AML-193 (cell line): Measurements from ENCODE around the gene PPIG.
A peak's percentile ranks its signal among the peaks of the same experiment; 100 is the strongest.
"Not testable (repeated sequence)": the region's sequence is repeated elsewhere in the genome, so short reads cannot be mapped to it uniquely, and the experiment has no call there.

Experiments
- DNase-seq, 2 experiments: peaks; one replicate each; lab custom pipeline; 2025; lab: John Stamatoyannopoulos, UW

The PPIG gene

GRCh38 chr2:169596546-169596945 is 12.4 kb downstream of the PPIG start:
- not testable (repeated sequence) for DNase-seq

GRCh38 chr2:169598982-169599381 is 14.8 kb downstream of the PPIG start:
- no peak for DNase-seq

- no peak for DNase-seq
Measured at GRCh38 chr2:169599568-169599967, 15.4 kb downstream of the PPIG start.

DNA sequence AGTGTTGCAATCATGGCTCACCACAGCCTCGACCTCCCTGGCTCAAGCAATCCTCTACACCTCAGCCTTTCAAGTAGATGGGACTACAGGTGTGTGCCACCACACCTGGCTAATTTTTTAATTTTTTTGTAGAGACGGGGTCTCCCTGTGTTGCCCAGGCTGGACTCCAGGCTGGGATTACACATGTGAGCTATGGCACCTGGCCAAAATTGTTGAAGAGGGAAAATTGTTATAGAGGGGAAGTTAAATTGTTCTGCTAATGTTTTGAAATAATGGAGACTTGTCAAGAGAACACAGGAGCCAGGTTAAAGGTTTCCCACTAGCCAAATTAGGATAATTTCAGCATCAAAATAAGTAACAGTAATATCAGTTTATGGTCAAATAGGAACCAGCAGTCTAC is 25.1 kb downstream of the PPIG start:
- DNase-seq = no peak

DNA sequence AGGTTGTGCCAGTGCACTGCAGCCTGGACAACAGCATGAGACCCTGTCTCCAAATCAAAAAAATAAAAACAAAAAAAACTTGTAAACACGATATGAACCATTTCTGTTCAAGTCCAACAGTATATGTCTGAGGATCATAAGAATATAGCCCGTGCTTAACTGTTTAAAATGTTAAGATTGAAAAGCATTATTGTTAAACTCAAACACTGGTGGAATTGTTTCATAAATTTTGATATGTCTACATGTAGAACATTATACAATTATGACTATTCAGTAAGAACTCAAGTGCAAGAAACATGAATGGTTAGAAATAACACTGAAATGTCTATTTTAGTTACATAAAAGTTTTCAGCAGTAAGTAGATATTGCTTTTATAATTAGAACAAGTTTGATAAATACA is 29.7 kb downstream of the PPIG start:
- no peak for DNase-seq

DNA sequence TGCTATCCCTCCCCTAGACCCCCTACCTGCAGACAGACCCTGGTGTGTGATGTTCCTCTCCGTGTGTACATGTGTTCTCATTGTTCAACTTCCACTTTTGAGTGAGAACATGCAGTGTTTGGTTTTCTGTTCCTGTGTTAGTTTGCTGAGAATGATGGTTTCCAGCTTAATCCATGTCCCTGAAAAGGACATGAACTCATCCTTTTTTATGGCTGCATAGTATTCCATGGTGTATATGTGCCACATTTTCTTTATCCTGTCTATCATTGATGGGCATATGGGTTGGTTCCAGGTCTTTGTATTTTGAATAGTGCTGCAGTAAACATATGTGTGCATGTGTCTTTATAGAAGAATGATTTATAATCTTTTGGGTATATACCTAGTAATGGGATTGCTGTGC is 31.8 kb downstream of the PPIG start:
- not testable (repeated sequence) for DNase-seq

GRCh38 chr2:169619946-169620345 is 35.8 kb downstream of the PPIG start:
- no peak for DNase-seq

- DNase-seq = no peak
Measured at GRCh38 chr2:169620509-169620908, 36.4 kb downstream of the PPIG start.

- DNase-seq = no peak
Measured at GRCh38 chr2:169623235-169623634, 39.1 kb downstream of the PPIG start.

DNA sequence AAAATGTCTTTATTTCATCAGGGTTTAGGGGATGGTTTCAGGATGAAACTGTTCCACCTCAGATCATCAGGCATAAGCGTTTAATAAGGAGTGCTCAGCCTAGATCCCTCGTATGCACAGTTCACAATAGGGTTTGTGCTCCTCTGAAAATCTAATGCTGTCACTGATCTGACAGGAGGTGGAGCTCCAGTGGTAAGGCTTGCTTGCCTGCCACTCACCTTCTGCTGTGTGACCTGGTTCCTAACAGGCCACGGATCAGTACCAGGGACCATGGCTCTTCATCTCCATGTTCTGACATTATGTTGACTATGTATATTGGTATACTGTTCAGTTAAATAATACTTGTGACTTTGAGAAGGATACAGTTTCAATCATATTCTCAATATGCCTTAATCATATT is 41.6 kb downstream of the PPIG start:
- DNase-seq = no peak

DNA sequence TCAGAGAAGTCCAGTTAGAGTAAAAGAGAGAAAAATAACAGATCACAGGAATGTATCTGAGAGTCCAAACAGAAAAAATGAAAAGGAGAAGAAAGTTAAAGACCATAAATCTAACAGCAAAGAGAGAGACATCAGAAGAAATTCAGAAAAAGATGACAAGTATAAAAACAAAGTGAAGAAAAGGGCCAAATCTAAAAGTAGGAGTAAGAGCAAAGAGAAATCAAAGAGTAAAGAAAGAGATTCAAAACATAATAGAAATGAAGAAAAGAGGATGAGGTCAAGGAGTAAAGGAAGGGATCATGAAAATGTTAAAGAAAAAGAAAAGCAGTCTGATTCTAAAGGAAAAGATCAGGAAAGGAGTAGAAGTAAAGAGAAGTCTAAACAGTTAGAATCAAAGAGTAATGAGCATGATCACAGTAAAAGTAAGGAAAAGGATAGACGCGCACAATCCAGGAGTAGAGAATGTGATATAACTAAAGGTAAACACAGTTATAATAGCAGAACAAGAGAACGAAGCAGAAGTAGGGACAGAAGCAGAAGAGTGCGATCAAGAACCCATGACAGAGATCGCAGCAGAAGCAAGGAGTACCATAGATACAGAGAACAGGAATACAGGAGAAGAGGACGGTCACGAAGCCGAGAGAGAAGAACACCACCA is 52.4 kb downstream of the PPIG start:
- DNase-seq = no peak

DNA sequence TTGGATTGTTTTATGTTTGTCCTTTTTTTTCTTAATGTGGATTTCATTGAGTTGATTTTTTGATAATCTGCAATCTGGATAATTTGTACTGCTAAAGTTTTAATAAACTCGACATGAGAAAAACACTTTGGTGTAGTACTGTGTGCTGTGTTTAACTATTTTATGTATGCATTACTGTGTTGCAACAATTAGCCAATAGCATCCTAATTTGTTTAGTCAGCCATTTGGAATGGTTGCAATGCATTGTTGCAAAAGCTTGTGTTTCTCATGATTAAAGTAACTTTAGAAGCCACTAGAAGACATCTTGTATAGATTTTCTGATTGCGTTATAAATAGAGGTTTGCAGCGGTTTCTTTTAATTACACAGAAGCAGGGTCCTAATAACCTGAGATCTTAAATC is 53.5 kb downstream of the PPIG start:
- no peak for DNase-seq

DNA sequence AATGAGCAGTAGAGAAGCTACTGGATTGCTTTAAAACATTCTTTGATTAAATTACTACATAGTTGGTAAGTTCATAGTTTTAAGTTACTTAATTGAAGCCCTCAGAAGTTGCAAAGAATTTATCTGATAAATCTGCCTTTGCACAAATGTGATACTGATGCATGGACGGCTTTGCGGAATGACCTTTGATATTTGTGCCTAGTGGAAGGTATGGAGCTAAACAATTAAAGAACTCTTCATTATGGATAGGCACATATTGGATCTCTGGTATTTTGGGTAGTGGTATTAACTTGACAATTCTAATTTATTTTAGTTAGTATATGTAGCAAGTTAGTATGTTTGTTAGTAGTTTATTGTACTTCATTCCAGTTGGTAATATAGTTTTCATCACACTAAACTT is 56.0 kb downstream of the PPIG start:
- no peak for DNase-seq

GRCh38 chr2:169641464-169641863 is 57.3 kb downstream of the PPIG start:
- no peak for DNase-seq

DNA sequence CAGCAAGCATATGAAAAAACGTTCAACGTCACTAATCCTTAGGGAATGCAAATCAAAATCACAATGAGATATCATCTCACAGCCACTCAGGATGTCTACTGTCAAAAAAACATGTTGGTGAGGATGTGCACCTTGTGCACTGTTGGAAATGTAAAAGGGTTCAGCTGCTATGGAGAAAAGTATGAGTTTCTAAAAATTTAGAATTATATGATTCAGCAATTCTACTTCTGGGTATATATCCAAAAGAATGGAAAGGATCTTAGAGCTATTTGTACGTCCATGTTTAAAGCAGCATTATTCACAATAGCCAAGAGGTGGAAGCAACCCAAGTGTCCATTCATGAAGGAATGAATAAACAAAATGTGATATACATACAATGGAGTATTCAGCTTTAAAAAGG is 60.0 kb downstream of the PPIG start:
- no peak for DNase-seq

DNA sequence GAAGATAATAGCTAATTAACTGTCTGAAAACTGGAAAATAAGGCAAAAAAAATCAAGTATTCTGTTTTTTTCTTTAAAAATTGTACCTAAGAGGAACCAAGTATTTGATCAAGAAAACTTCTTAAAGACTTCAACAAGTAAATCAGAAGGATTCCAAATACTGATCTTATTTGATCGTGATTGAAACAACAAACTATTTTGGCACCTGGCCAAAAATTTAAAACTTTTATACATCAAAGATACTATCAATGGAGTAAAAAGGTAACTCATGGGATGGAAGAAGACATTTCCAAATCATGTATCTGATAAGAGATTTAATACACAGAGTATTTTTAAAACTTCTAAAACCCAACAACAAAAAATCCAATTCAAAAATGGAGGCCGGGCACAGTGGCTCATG is 63.3 kb downstream of the PPIG start:
- DNase-seq = no peak

DNA sequence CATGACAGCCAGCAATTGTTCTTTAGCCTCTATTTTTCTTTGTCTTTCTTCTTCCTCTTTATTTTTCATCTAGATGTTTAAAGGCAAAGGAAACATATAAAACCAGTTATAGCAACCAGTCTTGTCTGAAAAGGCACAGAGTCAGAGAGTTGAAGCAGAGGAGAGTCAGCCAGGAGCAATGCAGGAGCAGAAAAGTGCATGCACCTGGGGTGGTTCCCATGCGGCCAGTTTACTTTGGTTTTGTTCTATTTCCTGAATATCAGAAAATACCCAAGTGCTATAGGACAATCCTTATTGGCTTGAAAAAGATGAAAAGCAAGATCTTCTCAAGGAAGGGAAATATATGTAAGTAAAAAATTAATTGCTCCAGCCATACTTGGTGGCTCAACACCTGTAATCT is 65.1 kb downstream of the PPIG start:
- DNase-seq = no peak

DNA sequence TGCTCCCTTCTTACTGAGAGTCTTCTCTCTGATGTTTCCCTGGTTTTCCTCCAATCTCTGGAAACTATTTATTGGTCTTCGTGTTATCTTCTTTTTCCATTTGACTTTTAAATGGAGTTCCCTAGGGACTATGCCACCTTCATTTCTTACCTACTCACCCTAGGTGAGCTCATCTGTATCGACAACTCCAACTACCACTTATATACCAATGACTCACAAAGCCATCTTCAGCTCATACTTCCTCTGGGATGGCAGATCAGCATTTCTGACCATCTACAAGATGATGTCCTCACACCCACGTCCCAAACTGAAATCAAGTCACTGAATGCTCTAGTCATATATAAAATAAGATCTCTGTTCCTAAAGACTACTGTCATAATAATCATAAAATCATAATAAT is 69.5 kb downstream of the PPIG start:
- DNase-seq = no peak

DNA sequence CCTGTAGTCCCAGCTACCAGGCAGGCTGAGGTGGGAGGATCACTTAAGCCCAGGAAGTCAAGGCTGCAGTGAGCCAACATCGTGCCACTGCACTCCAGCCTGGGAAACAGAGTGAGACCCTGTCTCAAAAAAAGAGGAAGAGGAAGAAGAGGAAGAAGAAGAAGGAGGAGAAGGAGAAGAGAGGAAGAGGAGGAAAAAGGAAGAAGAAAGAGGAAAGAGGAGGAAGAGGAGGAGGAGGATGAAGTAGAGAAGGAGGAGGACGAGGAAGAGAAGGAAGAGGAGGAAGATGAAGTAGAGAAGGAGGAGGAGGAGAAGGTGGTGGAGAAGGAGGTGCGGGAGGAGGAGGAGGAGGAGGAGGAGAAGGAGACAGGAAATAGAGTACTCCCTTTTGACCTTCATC is 72.0 kb downstream of the PPIG start:
- DNase-seq = no peak

DNA sequence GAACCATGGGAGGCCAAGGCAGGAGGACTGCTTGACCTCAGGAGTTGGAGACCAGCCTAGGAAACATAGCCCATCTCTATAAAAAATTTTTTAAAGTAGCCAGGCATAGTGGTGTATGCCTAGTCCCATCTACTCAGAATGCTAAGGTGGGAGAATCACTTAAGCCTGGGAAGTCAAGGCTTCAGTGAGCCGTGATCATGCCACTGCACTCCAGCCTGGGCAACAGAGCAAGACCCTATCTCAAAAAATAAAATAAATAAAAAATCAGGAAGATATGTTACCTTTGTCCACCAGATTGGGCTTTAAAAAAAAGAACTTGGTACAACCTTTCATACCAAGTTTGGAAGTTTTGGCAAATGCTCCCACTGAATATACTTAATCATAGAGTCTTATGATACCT is 74.7 kb downstream of the PPIG start:
- no peak for DNase-seq

GRCh38 chr2:169659320-169659719 is 75.2 kb downstream of the PPIG start:
- DNase-seq = peak; percentile 60 to 62

- no peak for DNase-seq
Measured at GRCh38 chr2:169661265-169661664, 77.1 kb downstream of the PPIG start.

GRCh38 chr2:169662744-169663143 is 78.6 kb downstream of the PPIG start:
- no peak for DNase-seq

- no peak for DNase-seq
Measured at GRCh38 chr2:169663247-169663646, 79.1 kb downstream of the PPIG start.

GRCh38 chr2:169664600-169664977 is 80.4 kb downstream of the PPIG start:
- DNase-seq = no peak
